GM18526 (cell line): Measurements from ENCODE around the gene CTSC.

Experiments used
- POLR2A ChIP-seq: IDR thresholded peaks from 3 replicates; pipeline ENCODE4 v1.6.1; 2011; ENCODE audit not compliant: insufficient read length; ENCODE audit errors: extremely low read depth

CTSC gene

DNA sequence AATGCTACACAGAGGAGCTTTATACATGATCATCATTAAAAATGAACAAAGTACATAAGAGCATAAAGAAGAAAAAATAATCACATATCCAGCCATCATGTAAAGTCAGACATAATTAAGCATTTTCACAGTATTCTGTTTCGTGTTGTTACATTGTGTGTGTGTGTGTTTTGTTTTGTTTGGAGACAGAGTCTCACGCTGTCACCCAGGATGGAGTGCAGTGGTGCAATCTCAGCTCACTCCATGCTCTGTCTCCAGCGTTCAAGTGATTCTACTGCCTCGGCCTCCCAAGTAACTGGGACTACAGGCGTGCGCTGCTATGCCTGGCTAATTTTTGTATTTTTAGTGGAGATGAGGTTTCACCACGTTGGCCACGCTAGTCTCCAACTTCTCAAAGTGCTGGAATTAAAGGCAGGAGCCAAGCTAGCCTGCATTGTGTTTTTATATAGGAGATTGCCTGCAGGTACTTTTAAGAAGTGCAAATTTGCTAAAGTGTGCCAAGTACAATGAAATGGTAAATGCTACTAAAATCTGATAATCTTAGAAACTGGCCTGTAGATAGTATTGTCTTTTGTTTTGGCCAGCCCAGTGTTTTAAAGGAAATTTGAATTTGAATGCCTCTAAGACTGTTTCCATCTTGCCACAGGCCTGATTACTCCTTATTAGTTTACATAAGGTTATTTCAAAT is 7.8 kb downstream of the CTSC start:
- no peak for TF ChIP-seq POLR2A

DNA sequence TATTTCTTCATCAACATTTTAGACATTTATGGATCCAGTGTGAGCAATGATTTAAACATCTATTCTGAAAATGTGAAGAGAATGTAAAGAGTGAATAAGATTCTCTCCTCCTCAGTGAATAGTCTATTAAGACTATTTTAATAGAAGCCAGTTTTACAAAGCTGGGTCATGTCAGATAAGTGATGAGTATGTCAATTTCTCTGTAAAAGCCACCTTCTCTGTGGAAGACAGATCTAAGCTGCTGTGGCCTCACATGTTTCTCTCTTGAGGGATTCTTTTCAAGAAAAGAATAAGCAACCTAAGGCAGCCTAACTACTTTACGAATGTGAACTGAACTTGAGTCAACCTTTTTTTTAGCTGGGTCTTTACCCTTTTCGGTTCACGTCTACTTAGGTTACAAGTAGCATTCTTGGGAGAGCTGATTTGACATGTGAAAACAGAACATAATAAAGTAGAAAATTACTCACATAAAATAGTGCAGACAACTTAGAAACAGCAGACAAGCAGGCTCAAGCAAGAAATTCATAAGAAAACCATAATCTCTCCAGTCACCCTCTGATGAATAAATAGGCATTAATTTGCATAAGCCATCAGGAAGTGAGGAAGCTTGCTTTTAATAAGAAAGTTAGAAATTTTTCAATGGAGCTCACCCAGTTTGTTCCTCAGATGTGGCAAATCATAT is 9.9 kb downstream of the CTSC start:
- TF ChIP-seq POLR2A: no peak

DNA sequence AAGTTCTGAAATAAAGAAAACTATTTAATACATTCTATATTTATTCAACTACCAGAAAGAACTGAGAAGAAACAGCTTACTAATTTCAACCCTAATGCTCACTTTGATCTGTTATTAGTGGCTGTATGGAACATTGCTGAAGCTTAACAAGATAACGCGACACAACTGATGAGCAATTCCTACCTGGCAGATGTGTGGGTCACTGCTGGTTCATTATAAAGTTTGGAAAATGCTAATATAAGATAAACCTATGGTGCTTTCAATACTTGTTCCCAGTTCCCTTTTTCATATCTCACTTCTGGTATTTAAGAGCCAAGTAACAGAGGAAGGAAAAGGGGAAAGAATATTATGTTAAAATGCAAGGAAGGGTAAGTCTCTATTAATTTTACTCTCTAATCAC is 10.5 kb downstream of the CTSC start:
- TF ChIP-seq POLR2A: no peak

DNA sequence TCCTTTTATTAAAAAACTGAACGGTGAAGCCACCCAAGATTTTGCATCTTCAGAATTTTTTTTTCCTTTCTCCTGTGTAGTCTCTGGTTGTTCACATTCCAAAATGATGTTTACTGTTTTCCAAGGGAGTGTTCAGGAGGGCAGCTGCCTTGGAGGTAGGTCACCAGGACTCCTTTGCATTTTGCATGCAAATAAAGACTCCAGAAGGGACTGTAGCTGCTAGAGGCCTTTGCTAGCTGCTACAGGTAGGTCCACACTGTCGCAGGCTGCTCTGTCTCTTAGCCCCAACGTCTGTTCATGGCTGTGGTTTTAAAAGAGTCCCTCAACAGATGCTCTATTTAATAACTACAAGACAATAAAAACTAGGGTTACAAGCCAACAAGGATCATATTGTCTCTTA is 11.4 kb downstream of the CTSC start:
- no peak for TF ChIP-seq POLR2A

DNA sequence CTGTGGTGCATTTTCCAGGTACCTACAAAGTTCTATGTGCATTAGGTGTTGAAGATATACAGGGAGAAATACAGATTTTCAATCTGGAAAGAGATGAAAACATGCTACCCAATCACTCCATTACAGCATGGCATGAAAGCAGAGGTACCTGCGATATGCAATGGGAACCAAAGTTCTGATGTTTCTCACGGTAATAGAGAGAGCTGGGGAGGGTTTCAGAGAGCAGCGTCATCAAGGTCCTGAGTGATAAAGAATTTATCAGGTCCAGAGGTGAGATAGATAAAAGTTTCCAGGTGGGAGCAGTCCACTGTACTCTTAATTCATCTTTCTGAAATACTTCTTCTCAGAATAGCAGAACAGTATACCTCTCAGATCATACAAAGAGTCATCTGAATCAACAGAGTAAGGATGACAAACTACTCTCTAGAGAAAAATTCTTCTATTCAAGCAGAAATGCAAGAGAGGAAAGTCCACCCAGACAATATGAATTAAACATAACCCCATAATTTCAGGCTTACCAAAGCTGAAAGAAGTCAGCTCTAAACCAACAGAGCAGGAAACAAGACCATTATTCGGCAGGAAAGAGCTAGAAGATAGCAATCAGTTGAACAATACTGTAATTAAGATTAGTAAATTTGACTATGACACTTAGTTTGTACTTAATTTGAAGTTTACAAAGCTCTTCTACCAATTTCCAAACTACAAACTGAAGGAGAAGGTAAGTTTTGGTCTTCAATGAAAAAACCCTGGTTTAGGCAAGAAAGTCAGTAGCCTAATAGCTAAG is 12.8 kb downstream of the CTSC start:
- TF ChIP-seq POLR2A: no peak

DNA sequence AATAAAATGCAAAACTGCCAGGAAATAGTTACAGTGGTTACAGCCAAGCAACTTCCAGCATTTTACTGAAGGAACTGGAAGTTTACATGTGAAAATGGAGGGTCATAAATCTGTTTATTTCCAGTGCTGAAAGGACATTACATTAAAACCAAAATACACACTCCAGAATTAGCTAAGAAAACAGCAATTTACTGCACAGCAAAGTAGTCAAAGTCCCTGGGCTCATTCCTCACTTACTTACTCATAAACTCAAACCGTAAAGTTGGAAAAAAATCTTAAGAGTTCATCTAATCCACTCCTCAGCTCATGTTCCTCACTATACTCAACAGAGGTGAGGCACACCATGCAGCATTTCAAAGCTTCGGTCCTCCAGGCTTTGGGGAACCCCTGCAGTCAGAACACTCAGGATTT is 17.4 kb downstream of the CTSC start:
- TF ChIP-seq POLR2A: no peak

DNA sequence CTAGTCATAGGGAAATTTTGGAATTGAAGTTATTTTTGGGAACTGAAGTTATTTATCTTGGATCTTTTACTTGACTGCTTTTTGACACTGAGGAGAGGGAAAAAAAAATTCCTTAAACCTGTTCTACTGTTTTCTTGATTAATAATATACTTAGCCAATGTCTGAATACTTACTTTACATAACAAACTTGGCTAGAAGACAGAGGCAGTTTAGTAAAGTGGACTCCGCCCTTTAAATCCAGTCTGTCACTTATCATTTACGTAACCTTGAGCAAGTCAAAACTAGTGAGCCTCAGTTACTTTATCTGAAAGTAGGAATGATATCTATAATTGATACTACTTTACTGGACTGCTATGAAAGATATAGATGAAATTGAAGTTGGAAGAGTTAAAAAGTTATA is 19.5 kb downstream of the CTSC start:
- TF ChIP-seq POLR2A: no peak

DNA sequence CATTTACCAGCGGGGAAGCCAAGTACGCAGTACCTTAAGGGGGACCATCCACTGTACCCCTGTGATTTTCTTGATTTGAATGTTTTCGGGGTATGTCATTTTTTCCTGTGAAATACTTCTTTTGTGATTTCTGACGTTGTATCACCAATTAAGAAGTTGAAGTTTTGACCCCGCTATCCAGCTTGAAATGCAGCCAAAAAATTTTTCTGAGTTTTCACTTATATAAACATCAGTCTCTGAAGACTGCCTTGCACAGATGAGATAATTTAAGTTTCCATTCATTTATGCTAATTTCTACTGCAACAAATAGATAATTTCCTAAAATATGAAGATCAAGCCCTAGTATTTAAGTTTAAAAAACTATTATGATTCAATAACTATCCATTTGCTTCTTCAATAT is 20.0 kb downstream of the CTSC start:
- TF ChIP-seq POLR2A: no peak

DNA sequence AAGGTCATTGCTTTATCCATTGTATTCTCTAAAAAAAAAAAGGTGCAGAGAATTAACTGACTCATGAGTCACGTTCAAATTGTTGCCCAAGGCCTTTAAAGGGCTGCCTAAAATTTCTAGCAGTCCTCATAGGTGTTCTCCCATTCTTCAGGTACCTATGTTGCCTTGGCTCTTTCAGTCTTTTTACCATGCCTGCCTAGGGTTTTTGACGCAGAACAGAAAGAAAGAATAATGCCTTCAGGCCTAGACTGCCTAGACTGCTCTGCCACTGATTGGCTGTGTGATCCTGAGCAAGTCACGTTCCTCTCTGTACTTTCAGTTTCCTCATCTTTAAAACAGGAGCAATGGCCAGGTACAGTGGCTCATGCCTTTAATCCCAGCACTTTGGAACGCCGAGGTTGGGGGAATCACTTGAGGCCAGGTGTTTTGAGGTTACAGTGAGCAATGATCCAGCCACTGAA is 21.5 kb downstream of the CTSC start:
- no peak for TF ChIP-seq POLR2A

DNA sequence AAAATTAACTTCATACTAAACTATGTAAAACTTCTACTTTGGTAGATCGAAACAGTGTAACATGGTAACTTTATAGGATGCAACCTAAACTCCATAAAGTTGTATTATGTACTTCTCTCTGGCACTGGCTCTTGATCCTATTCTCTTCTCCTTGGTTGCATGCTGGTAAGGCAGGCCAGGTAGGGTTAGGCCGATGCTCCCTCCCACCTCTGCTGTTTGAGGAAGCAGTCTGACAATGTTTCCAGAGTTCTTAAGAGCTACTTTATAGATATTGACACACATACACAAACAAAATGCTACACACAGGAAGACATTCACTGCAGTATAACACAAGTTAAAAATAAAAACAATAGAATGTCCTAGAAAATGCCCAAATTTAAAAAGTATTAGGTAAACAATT is 22.5 kb downstream of the CTSC start:
- TF ChIP-seq POLR2A: no peak

DNA sequence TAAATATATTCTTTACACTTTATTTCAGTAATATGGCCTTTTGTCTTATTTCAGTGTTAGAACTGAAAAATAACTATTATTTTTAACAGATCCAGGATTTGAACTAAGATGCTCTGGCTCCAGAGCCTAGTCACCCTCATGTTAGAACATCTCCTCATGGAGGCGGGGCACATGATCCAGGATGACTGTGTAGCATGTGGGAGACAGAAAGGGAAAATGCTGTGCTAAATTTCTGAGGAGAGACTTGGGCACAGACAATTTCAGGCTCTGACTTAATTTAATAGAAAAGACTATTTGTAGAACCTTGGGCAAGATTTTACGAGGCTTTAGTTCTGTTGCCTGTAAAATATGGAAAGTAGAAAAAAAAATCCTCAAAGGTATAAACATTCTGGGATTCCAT is 24.1 kb downstream of the CTSC start:
- no peak for TF ChIP-seq POLR2A

DNA sequence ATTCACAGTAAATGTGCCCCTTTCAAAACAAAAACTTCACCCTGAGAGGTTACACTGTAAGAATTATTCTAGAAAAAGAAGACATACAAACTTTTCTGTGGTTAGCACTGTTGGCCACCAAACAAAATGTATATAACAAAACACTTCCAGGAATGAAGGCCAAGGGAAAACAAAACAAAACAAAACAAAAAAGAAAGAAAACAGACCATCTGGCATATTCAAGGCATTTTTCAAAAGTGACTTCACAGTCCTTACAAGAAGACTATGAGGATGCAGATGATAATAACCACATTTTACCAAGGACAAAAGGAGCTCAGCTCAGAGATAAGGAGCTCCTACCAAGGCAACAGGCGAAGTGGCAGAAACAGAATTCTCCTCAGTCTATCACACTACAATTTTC is 24.9 kb downstream of the CTSC start:
- no peak for TF ChIP-seq POLR2A

DNA sequence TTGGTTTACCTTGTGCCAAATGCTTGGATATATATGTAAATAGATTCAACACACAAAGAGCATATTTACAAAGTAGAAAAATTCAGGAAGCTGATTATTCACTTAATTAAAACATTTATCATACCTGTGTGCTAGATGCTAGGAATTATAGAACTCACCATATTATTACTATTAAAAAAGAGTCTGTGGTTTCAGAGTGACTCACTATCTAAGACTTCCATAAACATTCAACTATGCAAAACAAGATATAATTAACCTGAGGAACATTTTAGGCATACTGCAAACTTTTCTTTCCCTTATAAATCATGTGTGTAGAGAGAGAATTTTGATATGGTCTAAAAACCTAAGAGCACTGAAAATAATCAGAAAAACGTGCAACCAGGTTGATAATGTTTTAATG is 27.3 kb downstream of the CTSC start:
- TF ChIP-seq POLR2A: no peak

DNA sequence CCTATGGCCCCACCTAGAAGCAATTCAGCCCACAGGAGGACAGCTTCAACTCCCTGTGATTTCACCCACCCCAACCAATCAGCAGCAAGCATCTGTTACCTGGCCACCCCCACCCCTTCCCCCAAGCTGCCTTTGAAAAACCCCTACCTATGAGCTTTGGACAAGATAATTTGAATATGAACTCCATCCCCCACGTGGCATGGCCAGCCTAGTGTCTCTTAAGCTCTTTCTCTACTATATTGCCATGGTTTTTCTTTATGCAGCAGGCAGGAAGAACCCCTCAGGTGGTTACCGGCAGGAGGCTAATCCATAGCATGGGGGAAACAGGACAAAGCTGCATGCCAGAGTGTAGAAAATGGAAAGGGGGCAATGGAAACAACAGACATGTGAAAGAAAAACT is 29.0 kb downstream of the CTSC start:
- TF ChIP-seq POLR2A: no peak

DNA sequence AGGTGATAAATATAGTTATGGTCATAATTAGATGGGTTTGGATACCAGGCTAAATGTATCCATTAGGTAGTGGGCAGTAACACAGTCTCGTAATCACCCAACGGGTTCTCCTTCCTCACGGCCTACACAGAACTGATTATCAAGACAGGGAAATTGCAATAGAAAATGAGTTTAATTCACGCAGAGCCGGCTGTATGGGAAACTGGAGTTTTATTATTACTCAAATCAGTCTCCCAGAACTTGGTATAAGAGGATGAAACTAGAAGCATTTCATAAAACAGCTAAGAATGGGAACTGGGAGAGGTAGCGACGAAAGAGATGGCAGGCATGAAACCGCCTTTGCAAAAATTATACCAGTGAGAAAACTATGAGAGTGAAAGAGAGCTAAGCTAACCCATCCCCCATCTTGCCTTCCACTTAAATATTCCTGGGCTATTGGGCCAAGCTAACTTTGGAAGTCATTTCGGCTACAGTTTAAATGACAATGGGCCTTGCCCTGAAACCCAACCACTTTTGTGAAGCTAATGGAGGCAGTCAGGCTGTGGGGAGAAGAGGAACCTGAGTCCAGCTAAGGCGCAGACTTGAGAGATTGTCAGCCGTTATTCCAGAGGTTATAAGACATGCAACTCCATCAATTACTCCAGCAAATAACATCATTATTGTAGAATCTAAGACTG is 29.6 kb downstream of the CTSC start:
- TF ChIP-seq POLR2A: no peak

DNA sequence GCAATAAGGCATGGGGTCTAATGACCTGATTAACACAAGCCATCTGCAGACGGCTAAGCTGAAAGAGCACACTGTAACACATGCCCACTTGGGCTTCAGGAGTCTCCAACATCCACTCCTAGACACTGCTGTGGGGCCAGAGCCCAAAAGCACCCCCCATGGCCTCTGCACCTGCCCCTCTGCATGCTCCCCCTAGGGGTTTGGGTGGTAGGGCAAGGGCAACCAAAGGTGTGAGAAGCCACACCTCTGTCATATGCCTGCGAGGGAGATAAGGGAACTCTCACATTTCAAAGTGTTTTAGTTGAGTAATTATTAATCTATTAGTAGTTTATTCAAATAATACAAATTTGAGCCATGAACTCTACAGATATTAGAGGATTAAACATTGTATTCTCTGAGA is 30.8 kb downstream of the CTSC start:
- no peak for TF ChIP-seq POLR2A

DNA sequence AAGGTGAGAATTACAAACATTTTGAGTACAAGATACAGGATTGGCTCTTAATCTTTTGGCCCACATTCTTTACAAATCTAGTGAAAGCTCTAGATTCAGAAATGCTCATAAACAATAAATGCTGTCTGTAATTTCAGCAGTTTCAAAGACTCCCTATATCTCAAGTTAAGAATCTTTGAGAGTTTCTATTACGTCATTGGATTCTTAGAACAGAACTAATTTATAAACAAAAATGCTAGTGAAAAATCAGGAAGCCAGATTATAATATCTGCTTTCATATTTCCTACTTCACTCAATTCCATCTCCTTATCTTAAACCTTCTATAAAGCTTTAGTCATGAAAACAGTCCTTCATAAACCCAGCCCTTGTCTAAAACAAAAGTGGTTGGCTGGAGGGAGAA is 32.1 kb downstream of the CTSC start:
- no peak for TF ChIP-seq POLR2A
